GM18526 (cell line): ENCODE measurements around the gene OCA2.

Experiments
- POLR2A ChIP-seq: IDR thresholded peaks from 3 replicates; pipeline ENCODE4 v1.6.1; 2011; ENCODE audit not compliant: insufficient read length; ENCODE audit errors: extremely low read depth

OCA2 gene

DNA sequence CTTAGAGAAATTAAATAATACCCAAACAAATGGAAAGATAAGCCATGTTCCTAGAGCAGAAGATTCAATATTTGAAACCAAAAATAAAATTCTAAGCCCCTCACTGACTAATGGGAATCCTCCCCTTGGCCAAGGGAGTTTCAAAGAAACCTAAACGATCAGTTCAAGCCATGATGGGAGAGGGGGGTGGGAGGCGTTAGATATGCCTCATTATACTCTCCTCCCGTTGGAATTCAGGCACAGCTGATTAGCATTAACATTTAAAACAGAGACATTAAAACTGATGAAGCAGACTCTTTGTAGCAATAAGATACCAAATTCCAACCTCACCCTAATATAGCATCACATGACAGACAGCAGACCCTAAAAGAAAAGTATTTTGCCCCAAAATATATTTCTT lies 32.9 kb downstream of the OCA2 start:
- TF ChIP-seq POLR2A: no peak

- no peak for TF ChIP-seq POLR2A
These were observed 39.1 kb downstream of the OCA2 start for GRCh38 chr15:28060005-28060404.

DNA sequence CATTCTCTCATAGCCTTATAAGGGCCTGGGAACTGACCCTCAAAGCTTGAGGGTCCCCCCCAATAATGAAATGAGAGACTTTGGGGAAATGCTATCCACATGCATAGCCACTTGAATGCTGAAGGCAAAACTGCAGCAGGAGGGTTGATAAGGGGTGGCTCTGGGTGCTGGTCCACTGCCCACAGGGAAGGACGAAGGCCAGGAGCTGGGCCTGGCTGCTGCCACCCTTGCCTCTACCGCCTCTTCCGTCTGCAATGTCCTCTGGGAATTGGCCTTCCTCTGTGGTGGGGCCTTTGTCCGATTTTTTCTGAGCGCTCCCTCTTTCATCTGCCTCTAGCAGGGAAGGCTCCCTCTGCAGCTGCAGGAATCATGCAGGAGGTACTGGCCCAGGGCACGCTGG lies 41.0 kb downstream of the OCA2 start:
- no peak for TF ChIP-seq POLR2A

- TF ChIP-seq POLR2A: no peak
These were observed 47.0 kb downstream of the OCA2 start for GRCh38 chr15:28051955-28052633.

DNA sequence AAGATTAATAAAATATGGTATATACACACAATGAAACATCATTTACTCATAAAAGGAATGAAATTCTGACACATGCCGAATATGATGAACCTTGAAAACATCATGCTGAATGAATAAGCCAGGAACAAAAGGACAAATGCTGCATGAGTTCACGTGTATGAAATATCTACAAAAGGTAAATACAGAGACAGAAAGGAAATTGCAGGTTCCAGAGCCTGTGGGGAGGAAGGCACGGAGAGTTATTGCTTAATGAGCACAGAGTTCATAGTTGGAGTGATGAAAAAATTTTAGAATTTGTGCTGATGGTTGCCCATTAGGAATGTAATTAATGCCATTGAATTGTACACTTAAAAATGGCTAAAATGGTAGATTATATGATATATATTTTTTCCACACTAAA lies 49.5 kb downstream of the OCA2 start:
- TF ChIP-seq POLR2A: no peak

GRCh38 chr15:28047277-28047676 lies 51.8 kb downstream of the OCA2 start:
- TF ChIP-seq POLR2A: no peak

- no peak for TF ChIP-seq POLR2A
These were observed 54.9 kb downstream of the OCA2 start for GRCh38 chr15:28044121-28044672.

- TF ChIP-seq POLR2A: no peak
These were observed 55.4 kb downstream of the OCA2 start for GRCh38 chr15:28043691-28044091.

DNA sequence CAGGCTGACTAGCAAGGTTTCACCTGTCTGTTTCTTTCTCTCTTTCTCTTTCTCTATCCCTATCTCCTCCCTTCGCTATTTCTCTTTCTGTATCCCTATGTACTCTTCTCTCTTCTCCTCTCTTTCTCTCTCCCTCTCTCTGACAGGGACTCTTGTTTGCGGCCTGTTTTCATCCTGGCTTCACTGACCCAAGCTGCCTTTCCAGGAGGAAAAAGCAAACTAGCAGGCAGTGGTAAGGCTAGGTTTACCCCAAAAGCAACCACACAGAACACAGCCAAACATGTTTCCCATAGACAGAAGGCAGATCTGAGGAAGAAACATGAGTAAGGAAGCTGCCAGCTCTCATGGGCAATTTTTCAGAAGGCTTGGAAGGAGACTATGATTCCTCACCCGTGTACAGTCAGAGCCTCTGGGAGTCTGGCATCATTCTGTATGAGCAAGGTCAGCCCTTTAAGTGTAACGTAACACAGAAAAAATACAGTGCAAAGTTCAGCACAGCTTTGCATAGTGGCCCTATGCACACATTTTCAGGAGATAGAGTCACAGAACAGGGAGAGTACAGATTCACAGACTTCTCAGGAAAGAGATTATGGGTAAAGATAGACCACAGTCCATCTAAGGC lies 61.0 kb downstream of the OCA2 start:
- no peak for TF ChIP-seq POLR2A

- TF ChIP-seq POLR2A: no peak
These were observed 65.7 kb downstream of the OCA2 start for GRCh38 chr15:28033443-28033842.

DNA sequence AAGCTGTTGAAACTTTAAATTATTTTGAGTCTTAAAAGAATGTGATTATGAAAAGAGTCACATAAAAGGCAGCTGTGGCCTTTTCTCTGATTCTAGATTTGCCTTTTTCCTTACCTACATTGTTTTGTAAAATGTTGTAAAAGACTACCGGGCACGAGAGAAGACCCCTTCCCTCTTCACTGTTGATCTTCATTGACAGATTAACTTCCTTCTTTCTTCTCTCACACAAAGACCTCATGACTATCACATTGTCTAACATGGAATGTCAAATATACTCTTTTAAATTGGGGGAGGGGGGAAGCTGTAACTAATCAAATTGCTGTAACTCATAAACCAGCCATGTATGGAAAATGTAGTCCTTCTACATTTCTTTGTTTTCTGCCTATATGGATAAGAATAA lies 68.3 kb downstream of the OCA2 start:
- no peak for TF ChIP-seq POLR2A

GRCh38 chr15:28027714-28028076 lies 71.4 kb downstream of the OCA2 start:
- no peak for TF ChIP-seq POLR2A

GRCh38 chr15:28026764-28027713 lies 72.1 kb downstream of the OCA2 start:
- TF ChIP-seq POLR2A: no peak

DNA sequence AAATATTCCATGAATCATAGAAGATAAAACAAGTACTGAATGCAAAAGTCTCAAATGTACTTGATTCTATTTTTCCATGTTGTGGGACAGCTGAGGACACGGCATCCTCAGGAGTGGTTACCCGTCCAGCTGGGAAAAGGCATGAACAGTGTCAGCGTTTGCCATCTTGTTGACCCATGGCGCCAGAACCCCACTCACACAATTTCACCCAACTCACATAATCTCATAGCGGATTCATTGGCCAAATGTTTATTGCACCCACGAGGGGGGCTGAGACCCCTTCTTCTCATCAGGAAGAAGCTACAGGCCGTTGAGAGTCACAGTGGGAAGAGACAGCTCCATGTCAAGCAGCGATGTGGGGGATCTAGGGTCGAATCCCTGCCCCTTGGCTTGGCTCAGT lies 72.9 kb downstream of the OCA2 start:
- no peak for TF ChIP-seq POLR2A

DNA sequence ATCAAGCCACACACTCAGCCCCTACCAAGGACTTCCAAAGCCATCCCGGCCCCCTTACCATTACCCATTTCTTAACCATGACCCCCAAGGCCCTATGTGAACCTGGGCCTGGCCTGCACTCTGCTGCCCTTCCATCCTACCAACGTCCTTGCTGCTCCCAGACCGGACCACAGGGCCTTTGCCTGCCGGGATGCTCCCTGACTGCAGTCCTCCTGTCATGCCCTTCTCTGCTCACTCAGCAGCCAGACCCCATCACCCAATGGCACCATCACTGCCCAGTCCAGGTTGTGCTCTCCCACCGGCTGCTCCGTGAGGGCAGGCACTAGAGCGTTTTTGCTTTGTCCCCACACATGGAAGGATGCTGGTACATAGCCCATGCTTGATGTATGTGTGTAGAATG lies 73.7 kb downstream of the OCA2 start:
- TF ChIP-seq POLR2A: no peak

DNA sequence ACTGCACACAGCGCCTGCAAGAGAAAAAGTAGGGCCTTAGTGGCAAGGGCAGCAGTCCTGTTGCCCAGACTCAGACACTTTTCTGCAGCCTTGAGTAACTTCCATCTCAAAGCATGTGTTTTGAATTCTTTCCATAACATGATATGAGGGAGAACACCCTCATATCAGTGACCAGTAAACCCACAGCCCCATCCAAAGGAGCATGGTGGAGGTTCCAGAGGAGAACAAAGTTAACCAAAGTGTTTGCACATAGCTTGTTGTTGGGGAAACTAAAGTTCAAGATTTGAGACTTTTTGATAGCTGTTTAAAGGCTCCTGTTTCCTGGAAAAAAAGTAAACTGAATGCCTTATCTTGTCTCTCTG lies 74.2 kb downstream of the OCA2 start:
- no peak for TF ChIP-seq POLR2A
